ENCODE results near the gene POLRMT. TPM values are rescaled to one million over a fixed set of nuclear protein-coding genes. Genes with fewer than 3 reads are reported as not detected.

The POLRMT gene
- total and polyA plus RNA-seq, 4 donors = 16.1 to 76.7 (median 38.4) TPM

DNA sequence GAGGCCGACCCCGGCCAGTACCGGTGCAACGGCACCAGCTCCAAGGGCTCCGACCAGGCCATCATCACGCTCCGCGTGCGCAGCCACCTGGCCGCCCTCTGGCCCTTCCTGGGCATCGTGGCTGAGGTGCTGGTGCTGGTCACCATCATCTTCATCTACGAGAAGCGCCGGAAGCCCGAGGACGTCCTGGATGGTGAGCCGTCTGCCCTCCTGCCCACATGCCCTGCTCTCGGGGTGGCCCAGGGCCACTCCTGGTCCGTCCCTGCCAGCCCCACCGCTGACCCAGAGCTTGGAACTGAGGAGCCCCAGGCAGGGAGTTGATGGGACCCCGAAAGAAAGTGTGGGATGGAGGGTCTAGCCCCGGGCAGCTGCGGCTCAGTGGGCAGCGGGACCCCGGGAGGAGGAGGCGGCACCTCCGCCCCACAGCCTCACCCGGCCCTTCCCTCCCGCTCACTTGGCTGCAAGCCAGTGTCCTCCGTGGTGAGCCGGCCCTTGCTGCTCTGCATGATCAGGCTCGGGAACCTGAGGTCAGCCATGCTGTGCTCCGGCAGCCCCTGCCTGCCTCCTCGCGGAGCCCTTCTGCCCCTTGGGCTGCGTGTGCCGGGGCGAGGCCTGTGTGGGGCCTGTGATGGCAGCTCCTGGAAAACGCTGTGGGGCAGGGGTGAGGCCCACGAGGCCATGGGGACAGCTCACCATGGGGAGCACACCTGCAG, 51.8 kb downstream of the POLRMT start:
- no peak for TF ChIP-seq CTCF (IDR thresholded peaks at IDR 0.05; ENCODE audit: control extremely low read depth, extremely low read depth)
- Histone ChIP-seq H3K9me3 (ENCODE audit: control insufficient read depth in 4 of 4, insufficient read depth in 3 of 4, low read length in 3 of 4) (no peaks in the 10 kb centered on the region), H3K9ac (ENCODE audit: insufficient read depth in 1 of 2, low read length in 2 of 2) (no peak overlapping the region), H3K27ac (ENCODE audit: low read depth in 1 of 2, low read length in 1 of 2) (no peak overlapping the region), H3K36me3 (ENCODE audit: control insufficient read depth in 4 of 4, insufficient read depth in 4 of 4, low read length in 4 of 4) (peaks cover 2 to 58% (median 7%) of the 10 kb centered on the region in 4 donors), H3K27me3 (ENCODE audit: control insufficient read depth in 3 of 3, insufficient read depth in 3 of 3, low read length in 2 of 3) (no peaks in the 10 kb centered on the region), H3K4me3 (no peak overlapping the region), H3K4me1 (ENCODE audit: control insufficient read depth in 5 of 5, insufficient read depth in 5 of 5, low read length in 5 of 5) (peaks cover 0 to 6% (median 0%) of the 10 kb centered on the region in 5 donors)
- DNase-seq = no peak
- 91% methylated on average over 40 of the region's 40 CpGs for WGBS, 2 donors
- ATAC-seq (ENCODE audit: insufficient read depth, low FRiP score) = no peak

DNA sequence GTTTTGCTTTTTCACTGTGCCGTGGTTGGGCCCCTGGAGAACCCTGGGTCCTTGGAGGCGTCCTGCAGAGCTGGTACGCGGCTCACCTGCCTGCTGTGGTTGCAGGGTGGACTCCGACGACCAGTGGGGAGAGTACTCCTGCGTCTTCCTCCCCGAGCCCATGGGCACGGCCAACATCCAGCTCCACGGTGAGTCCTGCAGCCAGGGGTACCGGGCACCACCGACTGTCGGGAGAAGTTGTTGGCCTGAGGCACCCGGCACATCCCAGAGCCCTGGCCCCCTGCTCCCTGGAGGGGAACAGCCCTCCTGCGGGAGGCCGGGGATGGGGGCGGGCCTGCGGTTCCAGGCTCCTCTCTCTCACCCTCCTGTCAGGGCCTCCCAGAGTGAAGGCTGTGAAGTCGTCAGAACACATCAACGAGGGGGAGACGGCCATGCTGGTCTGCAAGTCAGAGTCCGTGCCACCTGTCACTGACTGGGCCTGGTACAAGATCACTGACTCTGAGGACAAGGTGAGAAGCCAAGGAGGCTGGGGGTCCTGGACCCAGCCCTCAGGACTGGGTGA, 53.0 kb downstream of the POLRMT start:
- TF ChIP-seq CTCF (IDR thresholded peaks at IDR 0.05; ENCODE audit: control extremely low read depth, extremely low read depth) = no peak
- H3K4me3 ChIP-seq = no peak overlapping the region
- H3K27me3 ChIP-seq (ENCODE audit: control insufficient read depth in 3 of 3, insufficient read depth in 3 of 3, low read length in 2 of 3) = no peaks in the 10 kb centered on the region
- no peak for DNase-seq
- no peak overlapping the region for H3K9ac ChIP-seq (ENCODE audit: insufficient read depth in 1 of 2, low read length in 2 of 2)
- ATAC-seq (ENCODE audit: insufficient read depth, low FRiP score) = no peak
- 93 to 96% methylated on average over 22 of the region's 22 CpGs for whole genome bisulfite sequencing, 2 donors
- no peaks in the 10 kb centered on the region for H3K9me3 ChIP-seq (ENCODE audit: control insufficient read depth in 4 of 4, insufficient read depth in 3 of 4, low read length in 3 of 4)
- no peak overlapping the region for H3K27ac ChIP-seq (ENCODE audit: low read depth in 1 of 2, low read length in 1 of 2)
- H3K36me3 ChIP-seq (ENCODE audit: control insufficient read depth in 4 of 4, insufficient read depth in 4 of 4, low read length in 4 of 4) = peaks cover 2 to 61% (median 7%) of the 10 kb centered on the region in 4 donors
- H3K4me1 ChIP-seq (ENCODE audit: control insufficient read depth in 5 of 5, insufficient read depth in 5 of 5, low read length in 5 of 5) = peaks cover 0 to 11% (median 3%) of the 10 kb centered on the region in 5 donors

DNA sequence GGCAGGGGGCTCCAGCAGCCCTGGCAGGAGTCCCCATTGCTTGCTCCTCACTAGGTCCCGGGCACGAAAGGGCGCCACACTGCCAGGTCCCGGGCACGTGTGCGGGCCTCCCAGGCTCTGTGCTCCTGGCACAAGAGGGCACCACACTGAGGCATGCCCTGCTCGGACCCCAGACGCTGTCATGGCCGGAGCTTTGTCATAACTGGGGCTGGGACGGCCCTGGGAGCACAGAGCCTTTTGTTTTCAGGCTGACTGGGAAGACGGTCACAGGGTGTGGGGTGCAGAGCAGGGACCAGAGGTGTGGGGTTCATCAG, 53.5 kb downstream of the POLRMT start:
- no peak for DNase-seq

More for the DNA sequence above, 53.5 kb downstream of the POLRMT start:
- no peak overlapping the region for H3K9ac ChIP-seq (ENCODE audit: insufficient read depth in 1 of 2, low read length in 2 of 2)
- H3K4me1 ChIP-seq (ENCODE audit: control insufficient read depth in 5 of 5, insufficient read depth in 5 of 5, low read length in 5 of 5) = peaks cover 0 to 16% (median 7%) of the 10 kb centered on the region in 5 donors
- TF ChIP-seq CTCF (IDR thresholded peaks at IDR 0.05; ENCODE audit: control extremely low read depth, extremely low read depth) = no peak
- no peak overlapping the region for H3K4me3 ChIP-seq
- H3K27me3 ChIP-seq (ENCODE audit: control insufficient read depth in 3 of 3, insufficient read depth in 3 of 3, low read length in 2 of 3) = no peaks in the 10 kb centered on the region
- WGBS, 2 donors = 94 to 97% methylated on average over 11 of the region's 11 CpGs
- H3K9me3 ChIP-seq (ENCODE audit: control insufficient read depth in 4 of 4, insufficient read depth in 3 of 4, low read length in 3 of 4) = no peaks in the 10 kb centered on the region
- peaks cover 2 to 61% (median 7%) of the 10 kb centered on the region in 4 donors for H3K36me3 ChIP-seq (ENCODE audit: control insufficient read depth in 4 of 4, insufficient read depth in 4 of 4, low read length in 4 of 4)
- no peak for ATAC-seq (ENCODE audit: insufficient read depth, low FRiP score)
- no peak overlapping the region for H3K27ac ChIP-seq (ENCODE audit: low read depth in 1 of 2, low read length in 1 of 2)
